ENCODE results near the gene MAPT. TPM values are rescaled to one million over a fixed set of nuclear protein-coding genes. Genes with fewer than 3 reads are reported as not detected.

MAPT gene
- total RNA-seq, 1 donor from 2014 or later = 0.28 TPM

- no peak for TF ChIP-seq CTCF (IDR thresholded peaks at IDR 0.05; ENCODE audit: unreplicated experiment)
- Mint-ChIP-seq H3K36me3 (ENCODE audit: low read depth, unreplicated experiment) (no peaks in the 10 kb centered on the region), H3K27ac (ENCODE audit: unreplicated experiment) (no peak overlapping the region), H3K27me3 (ENCODE audit: unreplicated experiment) (no peaks in the 10 kb centered on the region), H3K9me3 (ENCODE audit: unreplicated experiment) (no peaks in the 10 kb centered on the region), H3K4me1 (ENCODE audit: unreplicated experiment) (no peaks in the 10 kb centered on the region), H3K4me3 (ENCODE audit: unreplicated experiment) (no peak overlapping the region)
- no peak for DNase-seq (ENCODE audit: low spot score)
Observed at GRCh38 chr17:45958307-45958706, 64.0 kb downstream of the MAPT start.

GRCh38 chr17:45958994-45959665, 64.8 kb downstream of the MAPT start:
- H3K27ac Mint-ChIP-seq (ENCODE audit: unreplicated experiment) = no peak overlapping the region
- H3K4me3 Mint-ChIP-seq (ENCODE audit: unreplicated experiment) = no peak overlapping the region
- H3K27me3 Mint-ChIP-seq (ENCODE audit: unreplicated experiment) = peaks cover 1% of the 10 kb centered on the region
- no peaks in the 10 kb centered on the region for H3K9me3 Mint-ChIP-seq (ENCODE audit: unreplicated experiment)
- DNase-seq (ENCODE audit: low spot score) = no peak
- no peaks in the 10 kb centered on the region for H3K4me1 Mint-ChIP-seq (ENCODE audit: unreplicated experiment)
- no peaks in the 10 kb centered on the region for H3K36me3 Mint-ChIP-seq (ENCODE audit: low read depth, unreplicated experiment)
- no peak for TF ChIP-seq CTCF (IDR thresholded peaks at IDR 0.05; ENCODE audit: unreplicated experiment)

GRCh38 chr17:45960311-45960710, 66.0 kb downstream of the MAPT start:
- Mint-ChIP-seq H3K27ac (ENCODE audit: unreplicated experiment) (no peak overlapping the region), H3K4me3 (ENCODE audit: unreplicated experiment) (no peak overlapping the region), H3K27me3 (ENCODE audit: unreplicated experiment) (peaks cover 1% of the 10 kb centered on the region), H3K9me3 (ENCODE audit: unreplicated experiment) (no peaks in the 10 kb centered on the region), H3K4me1 (ENCODE audit: unreplicated experiment) (no peaks in the 10 kb centered on the region), H3K36me3 (ENCODE audit: low read depth, unreplicated experiment) (no peaks in the 10 kb centered on the region)
- TF ChIP-seq CTCF (IDR thresholded peaks at IDR 0.05; ENCODE audit: unreplicated experiment) = no peak
- DNase-seq (ENCODE audit: low spot score) = no peak

- no peaks in the 10 kb centered on the region for H3K36me3 Mint-ChIP-seq (ENCODE audit: low read depth, unreplicated experiment)
- DNase-seq (ENCODE audit: low spot score) = no peak
- H3K27me3 Mint-ChIP-seq (ENCODE audit: unreplicated experiment) = peaks cover 3% of the 10 kb centered on the region
- no peak for TF ChIP-seq CTCF (IDR thresholded peaks at IDR 0.05; ENCODE audit: unreplicated experiment)
- no peaks in the 10 kb centered on the region for H3K4me1 Mint-ChIP-seq (ENCODE audit: unreplicated experiment)
- H3K9me3 Mint-ChIP-seq (ENCODE audit: unreplicated experiment) = no peaks in the 10 kb centered on the region
- H3K4me3 Mint-ChIP-seq (ENCODE audit: unreplicated experiment) = no peak overlapping the region
- no peak overlapping the region for H3K27ac Mint-ChIP-seq (ENCODE audit: unreplicated experiment)
Observed at GRCh38 chr17:45961206-45961605, 66.9 kb downstream of the MAPT start.

GRCh38 chr17:45962221-45962972, 68.0 kb downstream of the MAPT start:
- no peaks in the 10 kb centered on the region for H3K4me1 Mint-ChIP-seq (ENCODE audit: unreplicated experiment)
- DNase-seq (ENCODE audit: low spot score) = no peak
- no peaks in the 10 kb centered on the region for H3K36me3 Mint-ChIP-seq (ENCODE audit: low read depth, unreplicated experiment)
- H3K27me3 Mint-ChIP-seq (ENCODE audit: unreplicated experiment) = peaks cover 5% of the 10 kb centered on the region
- H3K9me3 Mint-ChIP-seq (ENCODE audit: unreplicated experiment) = no peaks in the 10 kb centered on the region
- no peak for TF ChIP-seq CTCF (IDR thresholded peaks at IDR 0.05; ENCODE audit: unreplicated experiment)
- no peak overlapping the region for H3K4me3 Mint-ChIP-seq (ENCODE audit: unreplicated experiment)
- H3K27ac Mint-ChIP-seq (ENCODE audit: unreplicated experiment) = no peak overlapping the region
